Measurements from ENCODE around the gene ASB2. TPM values are rescaled to one million over a fixed set of nuclear protein-coding genes. Genes with fewer than 3 reads are reported as not detected.
A peak's percentile ranks its signal among the peaks of the same experiment; 100 is the strongest.

Gene ASB2
- polyA plus RNA-seq, 1 experiment: 1.6 TPM

GRCh38 chr14:93960108-93960475, 16.3 kb downstream of the ASB2 start:
- Histone ChIP-seq H3K4me3 (ENCODE audit: low read depth, low read length) (no peak overlapping the region), H3K27ac (ENCODE audit: low read depth, low read length) (no peak overlapping the region), H3K9me3 (ENCODE audit: control insufficient read depth, insufficient read depth, low read length) (peaks cover 4% of the 10 kb centered on the region; the same call in 1 of the 2 replicates), H3K27me3 (ENCODE audit: control insufficient read depth, insufficient read depth, low read length) (no peaks in the 10 kb centered on the region)
- no peak for TF ChIP-seq CTCF (IDR thresholded peaks at IDR 0.05; ENCODE audit: low read depth, low read length)
- CTCF ChIA-PET: interaction anchor here (0.6 to 2.9 kb wide), 3 partner anchors 21 to 220 kb away, joined by 3 to 17 read pairs (median 4); no protein-coding TSS in a partner anchor
- POLR2A ChIA-PET: interaction anchor here (0.8 kb wide), 1 partner anchor 11 kb away, joined by 5 read pairs; no protein-coding TSS in a partner anchor
- DNase-seq (ENCODE audit: low read depth, low spot score): no peak

GRCh38 chr14:93959239-93960107, 16.9 kb downstream of the ASB2 start:
- CTCF ChIA-PET: interaction anchor here (0.6 to 2.9 kb wide), 4 partner anchors 20 to 221 kb away, joined by 3 to 17 read pairs (median 4); no protein-coding TSS in a partner anchor
- H3K9me3 ChIP-seq (ENCODE audit: control insufficient read depth, insufficient read depth, low read length): peaks cover 4% of the 10 kb centered on the region; the same call in 1 of the 2 replicates
- DNase-seq (ENCODE audit: low read depth, low spot score): peak; percentile 73
- POLR2A ChIA-PET: no interaction called here
- H3K27me3 ChIP-seq (ENCODE audit: control insufficient read depth, insufficient read depth, low read length): no peaks in the 10 kb centered on the region
- no peak overlapping the region for H3K4me3 ChIP-seq (ENCODE audit: low read depth, low read length)
- TF ChIP-seq CTCF (IDR thresholded peaks at IDR 0.05; ENCODE audit: low read depth, low read length): no peak
- peak overlapping the region; percentile 82 for H3K27ac ChIP-seq (ENCODE audit: low read depth, low read length)

GRCh38 chr14:93958567-93959238, 17.7 kb downstream of the ASB2 start:
- no peak overlapping the region for H3K4me3 ChIP-seq (ENCODE audit: low read depth, low read length)
- no peak for TF ChIP-seq CTCF (IDR thresholded peaks at IDR 0.05; ENCODE audit: low read depth, low read length)
- POLR2A ChIA-PET: no interaction called here
- peak overlapping the region; percentile 82 for H3K27ac ChIP-seq (ENCODE audit: low read depth, low read length)
- CTCF ChIA-PET: interaction anchor here (0.8 to 2.9 kb wide), 3 partner anchors 19 to 178 kb away, joined by 3 to 17 read pairs (median 4); no protein-coding TSS in a partner anchor
- no peak for DNase-seq (ENCODE audit: low read depth, low spot score)
- H3K9me3 ChIP-seq (ENCODE audit: control insufficient read depth, insufficient read depth, low read length): no peaks in the 10 kb centered on the region
- H3K27me3 ChIP-seq (ENCODE audit: control insufficient read depth, insufficient read depth, low read length): no peaks in the 10 kb centered on the region

GRCh38 chr14:93957751-93958566, 18.4 kb downstream of the ASB2 start:
- POLR2A ChIA-PET: no interaction called here
- Histone ChIP-seq H3K4me3 (ENCODE audit: low read depth, low read length) (no peak overlapping the region), H3K9me3 (ENCODE audit: control insufficient read depth, insufficient read depth, low read length) (no peaks in the 10 kb centered on the region), H3K27me3 (ENCODE audit: control insufficient read depth, insufficient read depth, low read length) (no peaks in the 10 kb centered on the region), H3K27ac (ENCODE audit: low read depth, low read length) (no peak overlapping the region)
- CTCF ChIA-PET: interaction anchor here (1.0 to 1.9 kb wide), 2 partner anchors 19 to 121 kb away, joined by 3 to 9 read pairs; no protein-coding TSS in a partner anchor
- DNase-seq (ENCODE audit: low read depth, low spot score): no peak
- TF ChIP-seq CTCF (IDR thresholded peaks at IDR 0.05; ENCODE audit: low read depth, low read length): no peak

Data from AG04450 (cell line).